Caki2 (cell line): ENCODE data around the gene VASH1. TPM values are rescaled to one million over a fixed set of nuclear protein-coding genes. Genes with fewer than 3 reads are reported as not detected.
"Not testable (repeated sequence)": the region's sequence is repeated elsewhere in the genome, so short reads cannot be mapped to it uniquely, and the experiment has no call there.

Experiments used
- DNase-seq: peaks from one replicate; pipeline ENCODE4 v3.0.0-alpha.2; 2015; ENCODE audit warnings: low read depth
- in situ Hi-C: cut with HindIII; loops from 2 replicates; pipeline ENCODE4 v1.10.0; 2016; ENCODE audit warnings: low sequenced_read_pairs, low pct_unique_long_range_greater_than_20kb, mixed read lengths
- total RNA-seq: library from RNA; depleted of rRNA; stranded (reverse); fragments of >200 nt; shearing (Covaris generic); gene quantifications from 2 replicates; pipeline ENCODE4 v1.2.3, GENCODE V29; 2014; ENCODE audit warnings: low replicate concordance; rRNA removed

The VASH1 gene
- not detected in 2 replicates for total RNA-seq

- DNase-seq: no peak
- in situ Hi-C loops: no loop called here
These were observed at the start of gene VASH1 for GRCh38 chr14:76761136-76761959. Gene VASH1 (plus strand): TSS chr14:76761468. CDS start chr14:76762822, 1,354 bp downstream.

GRCh38 chr14:76713121-76713520, 48.1 kb upstream of the VASH1 start:
- no peak for DNase-seq
- in situ Hi-C loops: no loop called here

GRCh38 chr14:76714470-76714869, 46.8 kb upstream of the VASH1 start:
- in situ Hi-C loops: no loop called here
- no peak for DNase-seq

GRCh38 chr14:76715101-76715500, 46.2 kb upstream of the VASH1 start:
- in situ Hi-C loops: no loop called here
- DNase-seq: no peak

GRCh38 chr14:76715511-76716081, 45.7 kb upstream of the VASH1 start:
- in situ Hi-C loops: no loop called here
- DNase-seq: no peak

GRCh38 chr14:76716285-76716684, 45.0 kb upstream of the VASH1 start:
- in situ Hi-C loops: no loop called here

GRCh38 chr14:76717508-76718290, 43.6 kb upstream of the VASH1 start:
- no peak for DNase-seq
- in situ Hi-C loops: no loop called here

More at GRCh38 chr14:76716285-76716684, 45.0 kb upstream of the VASH1 start:
- DNase-seq: no peak

- in situ Hi-C loops: no loop called here
- no peak for DNase-seq
These were observed 42.8 kb upstream of the VASH1 start for GRCh38 chr14:76718306-76719040.

GRCh38 chr14:76719666-76720065, 41.6 kb upstream of the VASH1 start:
- no peak for DNase-seq
- in situ Hi-C loops: no loop called here

- no peak for DNase-seq
- in situ Hi-C loops: no loop called here
These were observed 40.9 kb upstream of the VASH1 start for GRCh38 chr14:76720382-76720813.

GRCh38 chr14:76721506-76721905, 39.8 kb upstream of the VASH1 start:
- in situ Hi-C loops, DNase-seq: not testable (repeated sequence)

- in situ Hi-C loops: no loop called here
- DNase-seq: no peak
These were observed 36.4 kb upstream of the VASH1 start for GRCh38 chr14:76724651-76725550.

GRCh38 chr14:76726551-76726970, 34.7 kb upstream of the VASH1 start:
- in situ Hi-C loops: no loop called here

GRCh38 chr14:76727384-76727783, 33.9 kb upstream of the VASH1 start:
- DNase-seq: no peak
- in situ Hi-C loops: no loop called here

More at GRCh38 chr14:76726551-76726970, 34.7 kb upstream of the VASH1 start:
- DNase-seq: no peak

GRCh38 chr14:76727901-76728300, 33.4 kb upstream of the VASH1 start:
- in situ Hi-C loops: no loop called here

GRCh38 chr14:76729258-76729657, 32.0 kb upstream of the VASH1 start:
- in situ Hi-C loops: no loop called here
- DNase-seq: no peak

More at GRCh38 chr14:76727901-76728300, 33.4 kb upstream of the VASH1 start:
- DNase-seq: no peak

- DNase-seq: no peak
- in situ Hi-C loops: no loop called here
These were observed 31.2 kb upstream of the VASH1 start for GRCh38 chr14:76729953-76730505.
